ENCODE data around the gene PHYHD1.

- TF ChIP-seq CTCF (IDR thresholded peaks at IDR 0.05): no peak
- TF ChIP-seq POLR2AphosphoS5 (IDR thresholded peaks at IDR 0.05; ENCODE audit: insufficient read depth in 1 of 2, low read depth in 1 of 2): no peak
- TF ChIP-seq POLR2A (IDR thresholded peaks at IDR 0.05): no peak
Observed at GRCh38 chr9:128901379-128901778, 19.4 kb upstream of the PHYHD1 start.
